ENCODE measurements around the gene NRG2. TPM values are rescaled to one million over a fixed set of nuclear protein-coding genes. Genes with fewer than 3 reads are reported as not detected.

NRG2 gene
- total and polyA plus RNA-seq, 2 experiments from 2014 or later: 0.05 TPM; not detected in 1

- H3K27ac ChIP-seq: no peak overlapping the region
- peak; percentile 39 for DNase-seq
- peak overlapping the region; percentile 50 for H3K9ac ChIP-seq
Observed at GRCh38 chr5:140038373-140038957, 4.6 kb downstream of the NRG2 start.

GRCh38 chr5:140037012-140037411 is 6.1 kb downstream of the NRG2 start:
- H3K4me1 ChIP-seq (ENCODE audit: insufficient read depth): no peaks in the 10 kb centered on the region
- no peaks in the 10 kb centered on the region for H3K79me2 ChIP-seq (ENCODE audit: insufficient read depth)
- no peak for TF ChIP-seq EZH2phosphoT487 (IDR thresholded peaks at IDR 0.05; ENCODE audit: insufficient read depth, low read depth)
- TF ChIP-seq EZH2 (IDR thresholded peaks at IDR 0.05; ENCODE audit: insufficient read depth, poor library complexity, severe bottlenecking): no peak
- WGBS, 2 experiments (ENCODE audit: low coverage in 1 of 2, low lambda C conversion rate in 2 of 2, missing lambda C conversion rate in 2 of 2): 79 to 80% methylated on average over 4 of the region's 4 CpGs
- no peak overlapping the region for H3K4me3 ChIP-seq
- in situ Hi-C loops (cut with MboI): no loop called here
- H3K9me2 ChIP-seq (ENCODE audit: insufficient read depth): no peaks in the 10 kb centered on the region
- H3K27me3 ChIP-seq (replicated peaks; ENCODE audit: insufficient read depth): no peaks in the 10 kb centered on the region; the same call in 1 of the 2 replicates
- no peaks in the 10 kb centered on the region for H3F3A ChIP-seq (ENCODE audit: insufficient read depth)
- H3K9me3 ChIP-seq (ENCODE audit: low read depth): no peaks in the 10 kb centered on the region
- H3K4me2 ChIP-seq (ENCODE audit: unreplicated experiment): no peak overlapping the region
- no peak overlapping the region for H3K27ac ChIP-seq
- DNase-seq: no peak
- H4K20me1 ChIP-seq (ENCODE audit: insufficient read depth): no peaks in the 10 kb centered on the region
- no peak overlapping the region for H3K9ac ChIP-seq
- no peak overlapping the region for H2AFZ ChIP-seq
- H3K36me3 ChIP-seq (ENCODE audit: low read depth): no peaks in the 10 kb centered on the region

More at GRCh38 chr5:140038373-140038957, 4.6 kb downstream of the NRG2 start:
- Histone ChIP-seq H3K4me3 (peak overlapping the region; percentile 73), H3K36me3 (ENCODE audit: low read depth) (no peaks in the 10 kb centered on the region), H3F3A (ENCODE audit: insufficient read depth) (no peaks in the 10 kb centered on the region), H3K27me3 (replicated peaks; ENCODE audit: insufficient read depth) (no peaks in the 10 kb centered on the region; the same call in 1 of the 2 replicates), H3K4me2 (ENCODE audit: unreplicated experiment) (peak overlapping the region; percentile 64), H3K4me1 (ENCODE audit: insufficient read depth) (no peaks in the 10 kb centered on the region), H3K9me3 (ENCODE audit: low read depth) (no peaks in the 10 kb centered on the region), H3K79me2 (ENCODE audit: insufficient read depth) (no peaks in the 10 kb centered on the region), H2AFZ (peak overlapping the region; percentile 81), H4K20me1 (ENCODE audit: insufficient read depth) (no peaks in the 10 kb centered on the region), H3K9me2 (ENCODE audit: insufficient read depth) (no peaks in the 10 kb centered on the region)
- 32 to 33% methylated on average over 7 of the region's 7 CpGs for WGBS, 2 experiments (ENCODE audit: low coverage in 1 of 2, low lambda C conversion rate in 2 of 2, missing lambda C conversion rate in 2 of 2)
- TF ChIP-seq EZH2phosphoT487 (IDR thresholded peaks at IDR 0.05; ENCODE audit: insufficient read depth, low read depth) (no peak), EZH2 (IDR thresholded peaks at IDR 0.05; ENCODE audit: insufficient read depth, poor library complexity, severe bottlenecking) (no peak)
- in situ Hi-C loops (cut with MboI): no loop called here

- H4K20me1 ChIP-seq (ENCODE audit: insufficient read depth): no peaks in the 10 kb centered on the region
- no peak overlapping the region for H3K27ac ChIP-seq
- no peak overlapping the region for H3K4me3 ChIP-seq
- H3K9me2 ChIP-seq (ENCODE audit: insufficient read depth): no peaks in the 10 kb centered on the region
- no peaks in the 10 kb centered on the region for H3K9me3 ChIP-seq (ENCODE audit: low read depth)
- H3K79me2 ChIP-seq (ENCODE audit: insufficient read depth): no peaks in the 10 kb centered on the region
- no peak for TF ChIP-seq EZH2phosphoT487 (IDR thresholded peaks at IDR 0.05; ENCODE audit: insufficient read depth, low read depth)
- H3F3A ChIP-seq (ENCODE audit: insufficient read depth): no peaks in the 10 kb centered on the region
- no peak overlapping the region for H3K4me2 ChIP-seq (ENCODE audit: unreplicated experiment)
- no peak overlapping the region for H3K9ac ChIP-seq
- in situ Hi-C loops (cut with MboI): no loop called here
- no peaks in the 10 kb centered on the region for H3K4me1 ChIP-seq (ENCODE audit: insufficient read depth)
- no peak overlapping the region for H2AFZ ChIP-seq
- DNase-seq: no peak
- WGBS, 2 experiments (ENCODE audit: low coverage in 1 of 2, low lambda C conversion rate in 2 of 2, missing lambda C conversion rate in 2 of 2): 42 to 55% methylated on average over 2 of the region's 2 CpGs
- H3K36me3 ChIP-seq (ENCODE audit: low read depth): no peaks in the 10 kb centered on the region
- no peaks in the 10 kb centered on the region; the same call in 1 of the 2 replicates for H3K27me3 ChIP-seq (replicated peaks; ENCODE audit: insufficient read depth)
Observed at GRCh38 chr5:140035881-140036280, 7.2 kb downstream of the NRG2 start.

- no peaks in the 10 kb centered on the region for H3K79me2 ChIP-seq (ENCODE audit: insufficient read depth)
- WGBS, 2 experiments (ENCODE audit: low coverage in 1 of 2, low lambda C conversion rate in 2 of 2, missing lambda C conversion rate in 2 of 2): 83 to 88% methylated on average over 3 of the region's 3 CpGs
- H3F3A ChIP-seq (ENCODE audit: insufficient read depth): no peaks in the 10 kb centered on the region
- no peak overlapping the region for H3K4me2 ChIP-seq (ENCODE audit: unreplicated experiment)
- H3K27ac ChIP-seq: no peak overlapping the region
- no peak overlapping the region for H3K4me3 ChIP-seq
- H3K9ac ChIP-seq: no peak overlapping the region
- H4K20me1 ChIP-seq (ENCODE audit: insufficient read depth): no peaks in the 10 kb centered on the region
- TF ChIP-seq EZH2 (IDR thresholded peaks at IDR 0.05; ENCODE audit: insufficient read depth, poor library complexity, severe bottlenecking) (no peak), EZH2phosphoT487 (IDR thresholded peaks at IDR 0.05; ENCODE audit: insufficient read depth, low read depth) (no peak)
- no peak overlapping the region for H2AFZ ChIP-seq
- H3K9me2 ChIP-seq (ENCODE audit: insufficient read depth): no peaks in the 10 kb centered on the region
- in situ Hi-C loops (cut with MboI): no loop called here
- H3K9me3 ChIP-seq (ENCODE audit: low read depth): no peaks in the 10 kb centered on the region
- no peak for DNase-seq
- no peaks in the 10 kb centered on the region for H3K4me1 ChIP-seq (ENCODE audit: insufficient read depth)
- H3K27me3 ChIP-seq (replicated peaks; ENCODE audit: insufficient read depth): no peaks in the 10 kb centered on the region; the same call in 1 of the 2 replicates
- no peaks in the 10 kb centered on the region for H3K36me3 ChIP-seq (ENCODE audit: low read depth)
Observed at GRCh38 chr5:140033037-140033760, 9.9 kb downstream of the NRG2 start.
